ENCODE data around the gene INO80C.

INO80C gene

DNA sequence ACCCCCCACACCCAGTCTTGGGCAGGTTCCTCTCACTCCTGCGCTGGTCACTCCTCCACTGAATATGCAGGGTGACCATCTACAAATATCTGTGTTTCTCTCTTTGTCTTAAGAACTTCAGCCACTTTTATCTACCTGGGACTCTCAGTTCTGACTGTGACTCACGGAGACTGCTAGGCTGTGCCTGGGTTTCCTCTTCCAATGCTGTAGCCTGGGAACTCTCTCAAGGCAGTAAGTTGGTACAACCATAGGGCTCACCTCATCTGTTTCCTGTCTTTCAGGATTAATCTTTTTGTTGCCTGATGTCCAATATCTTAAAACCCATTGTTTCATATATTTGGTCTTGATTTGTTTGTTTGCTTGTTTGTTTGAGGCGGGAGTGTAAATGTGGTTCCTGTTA, 73.4 kb downstream of the INO80C start:
- no peak for DNase-seq

DNA sequence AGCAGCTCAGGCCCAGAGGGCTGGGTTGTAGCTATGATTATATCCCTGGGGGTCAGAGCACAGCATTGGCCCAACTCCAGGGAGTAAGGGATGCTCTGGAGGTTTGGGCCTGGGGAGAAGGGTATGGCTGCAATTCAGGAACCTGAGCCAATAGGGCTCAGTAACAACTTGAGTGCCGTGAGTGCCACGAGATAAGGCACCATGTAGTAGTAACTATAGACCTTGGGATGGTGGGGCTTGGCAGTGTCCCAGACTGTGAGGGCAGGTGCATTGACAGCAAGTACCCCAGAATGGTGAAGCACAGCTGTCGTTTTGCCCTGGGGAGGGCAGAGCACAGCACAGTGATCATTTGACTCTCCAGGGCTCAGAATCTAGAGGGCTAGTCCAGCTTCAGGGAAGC, 75.5 kb downstream of the INO80C start:
- DNase-seq = no peak

DNA sequence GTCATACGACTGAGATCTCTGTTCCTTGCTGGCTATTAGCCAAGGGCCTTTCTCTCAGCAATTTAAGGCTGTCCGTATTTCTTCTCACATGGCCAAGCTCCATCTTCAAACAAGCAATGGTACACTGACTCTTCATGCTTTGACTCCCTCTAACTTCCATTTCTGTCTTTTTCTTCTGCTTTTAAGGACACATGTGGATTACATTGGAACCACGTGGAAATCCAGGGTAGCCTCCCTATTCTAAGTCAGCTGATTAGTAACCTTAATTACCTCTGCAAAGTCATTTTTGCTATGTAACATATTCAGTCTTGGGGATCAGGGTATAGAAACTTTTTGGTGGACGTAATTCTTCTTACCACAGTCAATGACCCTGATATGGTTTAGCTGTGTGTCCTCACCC, 79.2 kb downstream of the INO80C start:
- no peak for DNase-seq

Measured in cerebellar nuclear complex (tissue), 1 donor.